Adipocyte (in vitro differentiated cells): Measurements from ENCODE around the gene KSR2.
"Not testable (repeated sequence)": the region's sequence is repeated elsewhere in the genome, so short reads cannot be mapped to it uniquely, and the experiment has no call there.

Experiments used
- DNase-seq: peaks from one replicate; pipeline ENCODE4 v3.0.0-alpha.2; 2015; ENCODE audit warnings: low read depth
- H3K27me3 ChIP-seq: replicated peaks from 2 replicates; pipeline ENCODE4 v1.7.0; 2013; ENCODE audit warnings: mild to moderate bottlenecking, low read length, moderate library complexity; ENCODE audit not compliant: control insufficient read depth, insufficient read depth
- H3K36me3 ChIP-seq: 2 replicates; pipeline ENCODE4 v1.7.0; 2013; ENCODE audit warnings: low read length, mild to moderate bottlenecking, moderate library complexity; ENCODE audit not compliant: control insufficient read depth, insufficient read depth, severe bottlenecking
- H3K4me1 ChIP-seq: 2 replicates; pipeline ENCODE4 v1.7.0; 2013; ENCODE audit warnings: mild to moderate bottlenecking, low read length, moderate library complexity; ENCODE audit not compliant: control insufficient read depth, insufficient read depth
- H3K4me3 ChIP-seq: 2 replicates; pipeline ENCODE4 v1.7.0; 2013; ENCODE audit warnings: mild to moderate bottlenecking, low read length, moderate library complexity
- H3K9ac ChIP-seq: 2 replicates; pipeline ENCODE4 v1.7.0; 2013; ENCODE audit warnings: mild to moderate bottlenecking, low read length, moderate library complexity
- H3K9me3 ChIP-seq: 2 replicates; pipeline ENCODE4 v1.7.0; 2013; ENCODE audit warnings: mild to moderate bottlenecking, low read length, moderate library complexity; ENCODE audit not compliant: control insufficient read depth

The KSR2 gene

GRCh38 chr12:117968826-117969659, at the start of gene KSR2:
Gene KSR2 (minus strand): TSS chr12:117968990. CDS start chr12:117968255, 735 bp downstream.
- Histone ChIP-seq H3K9ac (no peak within 1 kb of the TSS), H3K4me1 (no peaks in the 10 kb centered on the region), H3K9me3 (peaks cover 25% of the 10 kb centered on the region), H3K36me3 (no peaks in the 10 kb centered on the region), H3K27me3 (peaks cover 57% of the 10 kb centered on the region), H3K4me3 (peak within 1 kb of the TSS; percentile 56)
- DNase-seq = peak; percentile 51

GRCh38 chr12:118017926-118018325, 49.1 kb upstream of the KSR2 start:
- Histone ChIP-seq H3K9ac (no peak overlapping the region), H3K4me1 (peaks cover 8% of the 10 kb centered on the region), H3K9me3 (no peaks in the 10 kb centered on the region), H3K36me3 (peaks cover 21% of the 10 kb centered on the region), H3K27me3 (no peaks in the 10 kb centered on the region), H3K4me3 (no peak overlapping the region)
- DNase-seq = no peak

- peaks cover 8% of the 10 kb centered on the region for H3K4me1 ChIP-seq
- peak; percentile 100 for DNase-seq
- no peaks in the 10 kb centered on the region for H3K27me3 ChIP-seq
- H3K9me3 ChIP-seq = no peaks in the 10 kb centered on the region
- peak within 1 kb of the TSS; percentile 87 for H3K4me3 ChIP-seq
- peak within 1 kb of the TSS; percentile 87 for H3K9ac ChIP-seq
- peaks cover 18% of the 10 kb centered on the region for H3K36me3 ChIP-seq
Observed at GRCh38 chr12:118016424-118017264, 47.9 kb upstream of the KSR2 start, which contains the start of gene RFC5. Gene RFC5 (plus strand): TSS chr12:118016703. CDS start chr12:118016828, 125 bp downstream.

- no peaks in the 10 kb centered on the region for H3K27me3 ChIP-seq
- peak overlapping the region; percentile 74 for H3K9ac ChIP-seq
- H3K9me3 ChIP-seq = no peaks in the 10 kb centered on the region
- H3K4me3 ChIP-seq = peak overlapping the region; percentile 87
- DNase-seq = no peak
- peaks cover 16% of the 10 kb centered on the region for H3K36me3 ChIP-seq
- H3K4me1 ChIP-seq = peaks cover 8% of the 10 kb centered on the region
Observed at GRCh38 chr12:118015944-118016343, 47.2 kb upstream of the KSR2 start.

- Histone ChIP-seq H3K4me1 (peaks cover 8% of the 10 kb centered on the region), H3K27me3 (no peaks in the 10 kb centered on the region), H3K9ac (no peak overlapping the region), H3K9me3 (no peaks in the 10 kb centered on the region), H3K36me3 (peaks cover 10% of the 10 kb centered on the region), H3K4me3 (no peak overlapping the region)
- no peak for DNase-seq
Observed at GRCh38 chr12:118015306-118015705, 46.5 kb upstream of the KSR2 start.

GRCh38 chr12:118013283-118013682, 44.5 kb upstream of the KSR2 start:
- Histone ChIP-seq H3K4me3 (no peak overlapping the region), H3K9me3 (no peaks in the 10 kb centered on the region), H3K36me3 (no peaks in the 10 kb centered on the region)

GRCh38 chr12:118011961-118012360, 43.2 kb upstream of the KSR2 start:
- H3K4me3 ChIP-seq = no peak overlapping the region
- DNase-seq = no peak
- peaks cover 3% of the 10 kb centered on the region for H3K27me3 ChIP-seq
- no peaks in the 10 kb centered on the region for H3K9me3 ChIP-seq
- no peaks in the 10 kb centered on the region for H3K36me3 ChIP-seq
- H3K4me1 ChIP-seq = peaks cover 3% of the 10 kb centered on the region
- no peak overlapping the region for H3K9ac ChIP-seq

More at GRCh38 chr12:118013283-118013682, 44.5 kb upstream of the KSR2 start:
- no peak for DNase-seq
- H3K27me3 ChIP-seq = no peaks in the 10 kb centered on the region
- peaks cover 8% of the 10 kb centered on the region for H3K4me1 ChIP-seq
- H3K9ac ChIP-seq = no peak overlapping the region

GRCh38 chr12:118011377-118011776, 42.6 kb upstream of the KSR2 start:
- peaks cover 3% of the 10 kb centered on the region for H3K4me1 ChIP-seq
- H3K36me3 ChIP-seq = no peaks in the 10 kb centered on the region
- H3K9ac ChIP-seq = no peak overlapping the region
- no peak overlapping the region for H3K4me3 ChIP-seq
- H3K27me3 ChIP-seq = peaks cover 3% of the 10 kb centered on the region
- no peak for DNase-seq
- no peaks in the 10 kb centered on the region for H3K9me3 ChIP-seq

GRCh38 chr12:118010903-118011302, 42.1 kb upstream of the KSR2 start:
- H3K9me3 ChIP-seq = no peaks in the 10 kb centered on the region
- no peak overlapping the region for H3K4me3 ChIP-seq
- no peaks in the 10 kb centered on the region for H3K36me3 ChIP-seq
- H3K27me3 ChIP-seq = peaks cover 3% of the 10 kb centered on the region
- H3K9ac ChIP-seq = no peak overlapping the region
- peaks cover under 1% of the 10 kb centered on the region for H3K4me1 ChIP-seq
- DNase-seq = no peak

- not testable (repeated sequence) for H3K9me3 ChIP-seq, H3K4me1 ChIP-seq, H3K27me3 ChIP-seq, DNase-seq, H3K4me3 ChIP-seq, H3K9ac ChIP-seq, H3K36me3 ChIP-seq
Observed at GRCh38 chr12:117999806-118000205, 31.0 kb upstream of the KSR2 start.

GRCh38 chr12:117998719-117999118, 29.9 kb upstream of the KSR2 start:
- no peak for DNase-seq
- no peaks in the 10 kb centered on the region for H3K4me1 ChIP-seq

More at GRCh38 chr12:117998719-117999118, 29.9 kb upstream of the KSR2 start:
- no peak overlapping the region for H3K9ac ChIP-seq
- no peak overlapping the region for H3K4me3 ChIP-seq
- no peaks in the 10 kb centered on the region for H3K36me3 ChIP-seq
- no peaks in the 10 kb centered on the region for H3K27me3 ChIP-seq
- peaks cover 2% of the 10 kb centered on the region for H3K9me3 ChIP-seq
